Stimulated activated CD8-positive, alpha-beta memory T cell treated with anti-CD3 and anti-CD28 coated beads, Interleukin-15, amount 100 ng/mL, for 24 hours (primary cell): Measurements from ENCODE around the gene MAN1A1.
"Not testable (repeated sequence)": the region's sequence is repeated elsewhere in the genome, so short reads cannot be mapped to it uniquely, and the experiment has no call there.

Experiments
- DNase-seq: peaks from one replicate; pipeline ENCODE4 v3.0.0-alpha.2; 2020; ENCODE audit warnings: low read depth

The MAN1A1 gene

GRCh38 chr6:119170447-119171087, 179.0 kb downstream of the MAN1A1 start:
- DNase-seq: no peak

- no peak for DNase-seq
These were observed 179.5 kb downstream of the MAN1A1 start for GRCh38 chr6:119170103-119170446.

- DNase-seq: not testable (repeated sequence)
These were observed 180.2 kb downstream of the MAN1A1 start for GRCh38 chr6:119169355-119169754.

GRCh38 chr6:119166024-119166784, 183.4 kb downstream of the MAN1A1 start:
- no peak for DNase-seq

GRCh38 chr6:119163006-119163405, 186.6 kb downstream of the MAN1A1 start:
- no peak for DNase-seq

GRCh38 chr6:119162134-119162775, 187.3 kb downstream of the MAN1A1 start:
- no peak for DNase-seq

- DNase-seq: no peak
These were observed 188.1 kb downstream of the MAN1A1 start for GRCh38 chr6:119161438-119161837.

GRCh38 chr6:119160911-119161310, 188.7 kb downstream of the MAN1A1 start:
- DNase-seq: no peak

- DNase-seq: no peak
These were observed 191.3 kb downstream of the MAN1A1 start for GRCh38 chr6:119158057-119158848.

GRCh38 chr6:119157506-119157815, 192.1 kb downstream of the MAN1A1 start:
- no peak for DNase-seq

GRCh38 chr6:119156757-119157505, 192.6 kb downstream of the MAN1A1 start:
- no peak for DNase-seq

GRCh38 chr6:119156082-119156481, 193.5 kb downstream of the MAN1A1 start:
- DNase-seq: not testable (repeated sequence)

GRCh38 chr6:119152187-119152586, 197.4 kb downstream of the MAN1A1 start:
- no peak for DNase-seq

- DNase-seq: no peak
These were observed 200.6 kb downstream of the MAN1A1 start for GRCh38 chr6:119148825-119149525.

GRCh38 chr6:119148098-119148824, 201.3 kb downstream of the MAN1A1 start:
- no peak for DNase-seq

- DNase-seq: no peak
These were observed 202.2 kb downstream of the MAN1A1 start for GRCh38 chr6:119147101-119148053.

GRCh38 chr6:119145111-119145510, 204.4 kb downstream of the MAN1A1 start:
- no peak for DNase-seq

GRCh38 chr6:119142637-119143036, 206.9 kb downstream of the MAN1A1 start:
- no peak for DNase-seq

- no peak for DNase-seq
These were observed 207.5 kb downstream of the MAN1A1 start for GRCh38 chr6:119142041-119142440.
